ENCODE measurements around the gene TSC22D1.

The TSC22D1 gene

GRCh38 chr13:44449999-44450821, 125.9 kb downstream of the TSC22D1 start:
- DNase-seq, result no peak

GRCh38 chr13:44448875-44449274, 127.3 kb downstream of the TSC22D1 start:
- no peak for DNase-seq

- no peak for DNase-seq
Measured at GRCh38 chr13:44448373-44448772, 127.8 kb downstream of the TSC22D1 start.

- DNase-seq, result no peak
Measured at GRCh38 chr13:44447783-44448321, 128.3 kb downstream of the TSC22D1 start.

DNA sequence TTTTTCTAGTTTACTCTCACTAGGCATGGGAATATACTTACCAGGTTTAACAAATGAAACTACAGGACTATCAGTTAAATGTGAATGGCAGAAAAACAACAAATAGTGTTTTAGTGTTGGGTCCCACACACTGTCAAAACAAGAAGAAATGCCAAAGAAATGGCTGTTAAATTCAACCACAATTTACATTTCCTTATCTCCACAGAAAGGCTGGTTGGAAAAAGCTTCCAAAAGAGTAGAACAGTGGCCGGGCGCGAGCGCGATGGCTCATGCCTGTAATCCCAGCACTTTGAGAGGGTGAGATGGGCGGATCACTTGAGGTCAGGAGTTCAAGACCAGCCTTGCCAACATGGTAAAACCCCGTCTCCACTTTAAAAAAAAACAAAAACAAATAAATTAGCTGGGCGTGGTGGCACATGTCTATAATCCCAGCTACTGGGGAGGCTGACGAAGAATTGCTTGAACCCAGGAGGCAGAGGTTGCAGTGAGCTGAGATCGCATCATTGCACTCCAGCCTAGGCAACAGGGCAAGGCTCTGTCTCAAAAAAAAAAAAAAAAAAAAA, 136.0 kb downstream of the TSC22D1 start:
- DNase-seq, result no peak

DNA sequence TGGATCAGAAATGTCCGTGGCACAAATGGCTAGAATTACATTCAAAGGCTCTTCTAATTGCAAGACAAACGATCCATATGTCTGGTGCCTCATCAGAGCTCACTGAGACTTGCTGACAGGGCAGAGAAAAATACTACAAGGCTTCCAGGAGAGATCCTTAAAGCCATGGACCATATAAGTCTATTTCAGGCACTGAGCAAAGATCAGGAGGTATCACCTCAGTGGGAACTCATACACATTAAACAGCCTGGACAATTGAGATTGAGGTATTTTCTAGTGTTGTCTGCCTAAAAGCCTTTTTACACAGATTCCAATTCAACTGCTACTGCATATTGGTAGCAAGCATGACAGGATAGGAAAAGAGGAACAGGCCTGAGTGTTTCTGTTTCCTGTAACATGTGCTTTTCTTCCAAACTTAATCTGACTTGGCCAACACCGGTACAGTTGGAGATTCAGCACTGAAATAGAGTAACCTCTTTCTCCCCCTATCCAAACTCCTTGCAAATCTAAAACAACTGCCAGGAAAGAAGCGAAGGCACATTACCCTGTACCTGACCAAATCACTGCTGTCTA, 136.6 kb downstream of the TSC22D1 start:
- DNase-seq, result no peak

DNA sequence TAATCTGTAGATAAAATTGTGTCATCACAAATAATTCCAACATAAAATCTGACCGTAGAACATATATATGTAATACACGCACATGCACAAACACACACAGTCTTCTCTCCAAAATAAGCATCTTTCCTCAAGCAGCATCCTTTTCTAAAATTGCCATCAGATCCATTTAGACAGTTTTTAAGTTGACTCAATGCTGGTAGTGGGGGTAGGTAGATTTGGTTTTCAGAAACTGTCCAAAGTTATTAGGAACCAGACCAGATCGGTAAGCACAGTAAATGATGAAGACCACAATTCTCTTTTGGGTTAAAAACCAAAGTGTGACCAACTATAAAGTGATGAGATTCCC, 137.9 kb downstream of the TSC22D1 start:
- no peak for DNase-seq

DNA sequence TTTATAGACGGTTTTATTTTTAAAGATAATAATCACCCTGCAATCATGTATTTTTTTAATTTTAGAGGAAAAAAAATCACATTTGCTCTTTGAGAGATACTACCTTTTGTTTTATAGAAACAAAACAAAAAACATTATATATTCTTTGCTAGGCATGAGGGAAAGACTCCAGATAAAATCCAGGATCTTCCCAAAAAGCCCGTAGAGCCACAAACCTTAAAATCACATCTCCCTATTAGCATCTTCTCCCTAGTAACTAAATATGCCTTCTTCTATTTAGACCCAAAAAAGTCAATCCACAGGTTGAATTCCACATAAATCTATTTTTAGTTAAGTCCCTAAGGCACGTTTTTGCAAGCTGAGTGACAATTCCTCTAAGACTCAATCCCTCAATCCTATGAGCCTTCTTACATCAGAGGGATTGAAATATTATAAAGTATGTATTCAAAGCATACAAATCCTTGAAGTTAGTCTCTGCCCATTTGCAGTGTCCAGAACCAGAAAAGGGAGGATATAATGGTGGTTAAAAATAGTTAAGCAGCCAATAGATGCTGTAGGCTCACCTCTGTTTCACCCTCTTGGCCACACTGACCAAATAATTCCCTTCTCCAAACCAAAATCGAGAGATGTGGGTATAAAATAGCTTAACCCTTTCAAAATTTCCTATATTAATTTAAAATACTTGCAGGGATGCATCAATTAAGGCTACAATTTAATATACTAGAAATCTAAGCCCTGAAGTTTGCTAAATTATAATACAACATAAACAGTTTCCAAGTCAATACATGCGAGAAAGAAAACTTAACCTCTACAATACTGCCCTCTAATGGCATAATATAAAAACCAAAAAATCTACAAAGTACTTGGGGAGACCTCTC, 138.5 kb downstream of the TSC22D1 start:
- DNase-seq, result peak; percentile 21

- peak; percentile 77 for DNase-seq
Measured at GRCh38 chr13:44436589-44437337, 139.4 kb downstream of the TSC22D1 start.

GRCh38 chr13:44435919-44436510, 140.1 kb downstream of the TSC22D1 start:
- DNase-seq, result no peak

- peak; percentile 92 for DNase-seq
Measured at GRCh38 chr13:44435142-44435918, 140.8 kb downstream of the TSC22D1 start.

GRCh38 chr13:44434766-44435141, 141.4 kb downstream of the TSC22D1 start:
- no peak for DNase-seq

DNA sequence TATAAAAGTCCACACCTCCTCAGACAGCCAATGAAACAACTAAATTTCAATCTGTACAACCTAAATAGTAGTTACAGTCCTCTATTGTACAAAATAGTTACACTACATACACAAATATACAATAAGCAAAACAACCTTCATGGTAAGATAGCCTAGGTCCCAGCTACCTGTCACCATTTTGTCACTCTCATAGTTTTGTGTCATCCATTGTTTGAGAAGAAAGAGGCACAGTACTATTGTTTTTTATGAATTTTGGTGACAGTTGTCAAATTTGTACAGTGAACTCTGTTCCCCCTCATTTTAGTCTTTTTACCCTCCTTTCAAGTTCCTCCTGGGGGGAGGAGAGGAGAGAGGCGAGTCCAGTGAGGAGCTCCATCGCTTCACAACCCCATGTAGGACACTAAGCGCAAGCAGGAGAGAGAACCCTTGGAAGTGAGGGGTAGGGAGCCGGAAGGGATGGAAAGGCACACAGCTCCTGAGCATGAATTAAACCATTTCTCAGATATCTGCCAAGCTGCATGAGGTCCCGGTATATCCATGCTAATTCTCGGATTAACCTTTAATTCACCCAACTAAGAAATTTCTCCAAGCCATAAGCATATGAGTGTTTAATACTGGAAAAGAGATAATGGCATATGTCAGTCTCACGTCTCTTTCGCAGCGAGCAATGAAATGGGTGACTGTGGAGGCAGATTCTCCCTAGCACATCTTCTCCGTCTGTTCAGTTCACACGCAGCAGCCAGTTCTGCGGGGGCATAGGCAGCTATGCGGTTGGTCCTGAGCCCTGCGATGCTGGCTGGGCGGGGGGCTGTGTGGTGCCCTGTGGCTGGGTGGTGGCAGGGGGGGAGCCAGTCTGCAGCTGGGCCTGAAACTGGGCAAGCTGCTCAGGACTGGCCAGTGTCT, 142.0 kb downstream of the TSC22D1 start:
- DNase-seq, result no peak

DNA sequence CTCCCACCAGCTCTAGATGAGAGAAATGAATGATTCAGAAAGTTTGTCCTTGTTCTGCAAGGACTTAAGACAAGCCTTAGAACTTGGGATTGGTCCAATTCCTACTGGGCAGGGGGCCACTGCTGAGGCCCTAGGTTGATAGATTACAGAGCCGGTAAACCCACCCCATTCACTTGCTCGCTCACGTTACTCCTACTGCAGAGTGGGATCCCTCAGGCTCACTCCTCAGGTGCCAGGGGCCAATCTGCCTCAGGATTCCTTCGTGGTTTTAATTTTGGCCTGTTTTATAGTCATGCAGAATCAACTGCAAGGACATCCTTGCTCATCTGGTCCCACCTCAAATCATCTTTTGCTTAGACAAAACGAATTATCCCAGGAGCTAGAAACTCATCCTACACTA, 143.5 kb downstream of the TSC22D1 start:
- DNase-seq, result no peak

- DNase-seq, result no peak
Measured at GRCh38 chr13:44431150-44431549, 145.0 kb downstream of the TSC22D1 start.

- no peak for DNase-seq
Measured at GRCh38 chr13:44429311-44429710, 146.8 kb downstream of the TSC22D1 start.

DNA sequence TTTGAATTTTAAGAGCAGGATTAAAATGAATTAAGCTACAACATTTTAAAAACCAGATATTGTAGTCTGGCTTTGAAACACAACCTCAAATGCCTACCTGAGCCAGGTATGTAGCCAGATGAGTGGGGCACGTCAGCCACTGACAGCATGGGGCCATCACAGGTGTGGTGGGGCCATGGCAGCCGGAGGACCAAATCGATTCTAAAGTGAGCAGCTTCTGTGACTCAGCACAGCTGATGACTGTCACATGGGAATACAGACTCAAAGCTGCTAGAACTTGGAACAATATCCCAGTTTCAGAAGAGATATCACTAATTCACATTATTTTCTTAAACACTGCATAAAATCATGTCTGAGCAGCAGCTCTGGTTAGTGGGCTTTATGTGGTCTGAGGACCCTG, 149.7 kb downstream of the TSC22D1 start:
- DNase-seq, result no peak

GRCh38 chr13:44425815-44426078, 150.4 kb downstream of the TSC22D1 start:
- no peak for DNase-seq

- no peak for DNase-seq
Measured at GRCh38 chr13:44425041-44425814, 150.9 kb downstream of the TSC22D1 start.

DNA sequence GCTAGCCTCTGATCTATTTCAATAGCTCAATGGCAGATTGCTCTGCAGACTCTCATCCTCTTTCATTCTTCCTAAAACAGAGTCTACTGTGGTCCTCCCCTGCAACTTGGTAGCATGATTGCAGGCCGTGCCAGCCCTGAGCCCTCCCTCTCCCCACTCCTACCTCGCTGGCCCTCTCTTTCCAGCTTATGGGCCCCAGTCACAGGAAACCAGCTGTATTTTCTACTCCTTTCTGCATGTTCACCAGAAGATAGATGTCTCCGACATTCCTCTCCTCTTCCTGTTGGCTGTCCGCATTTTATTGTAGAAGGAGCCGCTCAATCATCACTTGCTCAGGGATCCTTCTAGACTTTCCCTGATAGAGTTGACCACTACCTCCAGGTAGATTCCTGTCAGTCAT, 152.3 kb downstream of the TSC22D1 start:
- DNase-seq, result no peak

All from NCI-H1436 (cell line).